Measurements from ENCODE around the gene KNDC1.
"Not testable (repeated sequence)": the region's sequence is repeated elsewhere in the genome, so short reads cannot be mapped to it uniquely, and the experiment has no call there.

KNDC1 gene

DNA sequence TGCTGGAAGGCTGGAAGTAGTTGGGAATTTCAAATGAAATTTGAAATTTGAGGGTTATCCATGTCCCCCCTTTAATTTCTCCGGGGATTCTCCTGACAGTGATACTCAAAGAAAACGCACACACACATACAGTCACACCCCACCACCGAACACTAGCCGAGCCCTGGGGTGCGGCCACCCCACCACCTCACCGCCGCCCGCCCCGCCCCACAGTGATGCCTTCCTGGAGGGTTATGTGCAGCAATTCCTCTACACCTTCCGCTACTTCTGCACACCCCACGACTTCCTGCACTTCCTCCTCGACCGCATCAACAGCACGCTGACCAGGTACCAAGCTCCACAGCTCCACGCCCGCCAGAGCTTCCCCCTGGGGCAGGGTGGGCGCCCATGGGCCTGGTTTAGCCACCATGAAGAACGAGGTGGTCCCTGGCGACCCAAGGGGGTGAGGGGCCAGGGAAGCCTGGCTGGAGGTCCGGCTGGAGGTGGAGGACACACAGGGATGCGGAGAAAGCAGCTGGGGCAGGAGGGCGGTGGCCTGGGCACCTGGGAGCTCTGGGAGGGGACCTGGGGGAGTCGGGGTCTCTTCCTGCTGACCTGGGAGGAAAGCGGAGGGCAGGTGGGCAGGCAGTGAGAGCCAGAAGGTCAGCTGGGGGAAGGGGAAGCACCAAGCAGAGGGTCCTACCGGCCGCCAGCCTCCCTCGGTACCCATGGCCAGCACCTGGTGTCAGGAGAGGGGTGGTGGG is 50.5 kb downstream of the KNDC1 start:
- no peak for DNase-seq

DNA sequence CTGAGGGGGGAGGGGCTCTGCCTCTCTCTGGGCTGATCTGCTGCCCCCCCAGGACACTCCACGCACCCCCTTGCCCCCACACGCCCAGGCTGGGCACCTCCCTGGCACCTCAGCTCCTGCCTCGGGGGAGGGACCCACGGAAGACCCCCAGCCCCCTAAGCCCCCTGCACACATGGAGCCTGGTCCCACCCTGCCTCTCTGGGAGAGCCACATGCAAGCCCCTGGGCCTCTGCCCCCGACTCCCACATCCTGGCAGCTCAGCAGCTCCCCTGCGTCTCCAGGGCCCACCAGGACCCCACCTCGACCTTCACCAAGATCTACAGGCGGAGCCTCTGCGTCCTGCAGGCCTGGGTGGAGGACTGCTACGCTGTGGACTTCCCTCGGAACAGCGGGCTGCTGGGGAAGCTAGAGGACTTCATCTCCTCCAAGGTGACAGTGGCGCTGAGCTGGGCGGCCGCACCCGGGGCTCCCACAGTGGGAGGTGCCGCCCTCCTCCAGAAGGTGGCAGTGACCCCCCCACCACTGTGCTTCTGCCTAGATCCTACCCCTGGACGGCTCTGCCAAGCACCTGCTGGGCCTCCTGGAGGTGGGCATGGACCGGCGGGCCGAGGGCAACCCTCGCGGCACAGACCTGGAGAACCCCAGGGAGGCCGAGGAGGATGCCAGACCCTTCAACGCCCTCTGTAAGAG is 51.3 kb downstream of the KNDC1 start:
- DNase-seq, result no peak

DNA sequence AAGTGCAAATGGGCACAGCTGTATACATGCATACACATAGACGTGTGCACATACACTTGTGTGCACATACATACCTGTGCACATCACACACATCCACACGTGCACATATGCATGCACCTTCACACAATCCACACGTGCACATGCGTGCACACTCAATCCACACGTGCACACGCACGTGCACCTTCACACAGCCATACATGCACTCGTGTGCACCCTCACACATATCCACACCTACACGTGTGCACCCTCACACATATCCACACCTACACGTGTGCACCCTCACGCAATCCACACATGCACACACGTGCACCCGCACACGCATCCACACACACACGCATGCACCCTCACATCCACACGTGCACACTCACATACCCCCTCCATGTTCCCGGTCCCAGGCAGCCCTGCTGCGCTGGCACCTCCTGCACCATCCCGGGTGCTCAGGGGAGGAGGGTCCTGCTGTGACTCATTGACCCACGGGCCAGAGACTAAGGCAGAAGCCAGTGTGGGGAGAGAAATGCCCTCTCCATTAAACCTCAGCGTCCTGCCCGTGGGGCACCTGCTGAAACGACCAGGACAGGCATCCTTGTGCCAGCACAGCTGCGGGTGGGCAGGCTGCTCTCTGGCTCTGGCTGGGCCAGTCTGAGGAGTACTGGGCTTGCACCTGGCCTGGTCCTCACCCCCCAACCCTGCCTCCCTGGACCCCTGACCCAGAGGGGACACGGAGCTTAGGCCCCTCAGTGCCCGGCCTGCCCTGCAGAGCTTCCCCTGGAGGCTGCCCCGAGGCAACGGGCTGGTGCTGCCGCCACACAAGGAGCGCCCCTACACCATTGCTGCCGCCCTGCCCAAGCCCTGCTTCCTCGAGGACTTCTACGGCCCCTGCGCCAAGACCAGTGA is 52.2 kb downstream of the KNDC1 start:
- no peak for DNase-seq

DNA sequence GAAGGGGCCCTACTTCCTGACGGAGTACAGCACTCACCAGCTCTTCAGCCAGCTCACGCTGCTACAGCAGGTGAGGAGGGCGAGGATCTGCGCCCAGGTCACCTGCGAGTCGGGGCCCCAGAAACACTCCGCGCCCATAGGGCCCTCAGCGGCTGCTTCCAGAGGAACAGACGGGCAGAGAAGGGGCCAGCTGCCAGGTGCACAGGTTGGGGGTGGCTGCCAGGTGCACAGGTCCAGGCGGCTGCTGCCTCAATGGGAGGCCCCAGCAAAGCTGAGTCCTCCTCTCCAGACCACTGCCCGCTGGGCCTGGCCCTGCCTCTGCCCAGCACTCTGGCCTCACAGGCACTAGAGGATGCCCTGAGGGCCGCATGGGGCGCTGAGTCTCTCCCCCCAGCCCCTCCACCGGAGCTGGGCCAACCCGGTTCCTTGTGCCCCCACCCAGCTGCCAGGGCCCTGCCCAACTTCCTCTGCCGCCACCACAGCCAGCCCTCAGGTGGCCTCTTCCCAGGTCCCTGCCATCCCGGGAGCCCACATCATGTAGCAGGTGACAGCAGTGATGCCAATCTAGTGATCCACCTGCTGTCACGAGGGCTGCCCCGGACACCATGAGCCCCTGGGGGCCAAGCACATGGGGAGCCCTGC is 53.0 kb downstream of the KNDC1 start:
- DNase-seq, result no peak

DNA sequence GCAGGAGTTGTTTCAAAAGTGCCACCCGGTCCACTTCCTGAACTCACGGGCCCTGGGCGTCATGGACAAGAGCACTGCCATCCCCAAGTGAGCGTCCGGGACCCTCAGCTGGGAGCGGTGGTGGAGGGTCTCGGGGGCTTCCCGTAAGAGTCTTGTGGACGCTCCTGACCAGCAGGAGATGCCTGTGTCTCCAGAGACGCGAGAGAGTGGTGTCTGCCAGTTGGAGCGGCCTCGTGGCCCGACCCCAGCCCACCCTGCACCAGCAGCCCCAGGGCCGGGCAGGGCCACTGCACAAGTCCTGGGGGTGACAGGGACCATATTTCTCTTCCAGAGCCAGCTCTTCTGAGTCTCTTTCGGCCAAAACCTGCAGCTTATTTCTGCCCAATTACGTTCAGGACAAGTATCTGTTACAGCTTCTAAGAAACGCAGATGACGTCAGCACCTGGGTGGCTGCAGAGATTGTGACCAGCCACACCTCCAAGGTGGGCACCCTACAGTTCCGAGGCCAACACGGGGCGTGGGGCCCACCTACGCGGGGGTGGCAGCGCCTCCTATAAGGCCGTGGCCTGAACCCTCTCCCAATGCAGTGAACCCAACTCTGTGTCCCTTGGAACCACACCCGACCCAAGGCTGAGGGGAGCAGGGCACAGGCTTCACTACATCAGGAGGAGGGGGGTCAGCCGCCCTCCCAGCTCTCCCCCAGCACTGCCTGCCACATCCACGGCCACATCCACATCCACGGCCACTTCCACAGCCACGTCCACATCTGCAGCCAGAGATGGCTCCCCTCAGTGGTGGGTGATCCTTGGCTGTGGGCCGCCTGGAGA is 53.8 kb downstream of the KNDC1 start:
- no peak for DNase-seq

DNA sequence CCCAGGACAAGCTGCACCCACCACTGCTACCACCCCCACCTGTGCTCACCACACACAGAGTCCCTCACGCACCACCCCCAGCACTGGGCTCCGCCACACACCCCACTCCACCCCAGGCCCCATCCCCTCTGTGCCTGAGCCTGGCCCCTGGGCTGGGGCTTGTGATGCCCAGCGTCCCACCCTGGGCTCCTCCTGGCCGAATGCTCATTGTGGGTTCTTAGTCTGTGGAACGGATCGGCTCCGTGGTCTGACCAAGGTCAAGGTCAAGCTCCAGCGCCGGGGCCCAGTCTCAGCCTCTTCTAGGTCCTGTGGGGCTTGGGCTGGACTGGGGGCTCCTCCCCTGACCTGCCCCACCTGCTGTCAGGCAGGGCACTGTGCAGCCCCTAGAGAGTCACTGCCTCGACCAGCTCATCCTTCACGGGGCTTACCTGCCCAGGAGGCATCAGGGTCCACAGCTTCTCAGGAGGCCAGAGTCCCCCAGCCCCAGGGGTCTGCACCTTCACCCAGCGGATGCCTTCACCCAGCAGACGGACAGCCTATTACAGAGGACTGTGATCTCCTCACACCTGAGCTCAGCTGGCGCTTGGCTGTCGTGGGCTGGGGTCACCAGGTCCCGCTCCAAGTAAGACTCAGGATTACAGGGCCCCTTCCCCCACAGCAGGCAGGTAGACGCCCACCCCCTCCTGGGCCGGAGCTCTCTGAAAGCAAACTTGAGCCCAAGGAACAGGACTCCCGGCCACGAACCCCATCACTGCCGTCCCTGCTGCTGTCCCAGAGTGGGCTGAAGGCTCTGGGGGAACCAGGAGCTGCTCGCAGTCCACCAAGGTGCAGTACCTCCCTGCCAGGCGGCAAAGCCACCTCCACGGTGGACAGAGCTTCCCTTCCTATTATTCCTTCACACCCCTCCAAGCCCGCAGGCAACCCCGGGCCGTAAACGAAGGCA is 54.7 kb downstream of the KNDC1 start:
- DNase-seq, result no peak

DNA sequence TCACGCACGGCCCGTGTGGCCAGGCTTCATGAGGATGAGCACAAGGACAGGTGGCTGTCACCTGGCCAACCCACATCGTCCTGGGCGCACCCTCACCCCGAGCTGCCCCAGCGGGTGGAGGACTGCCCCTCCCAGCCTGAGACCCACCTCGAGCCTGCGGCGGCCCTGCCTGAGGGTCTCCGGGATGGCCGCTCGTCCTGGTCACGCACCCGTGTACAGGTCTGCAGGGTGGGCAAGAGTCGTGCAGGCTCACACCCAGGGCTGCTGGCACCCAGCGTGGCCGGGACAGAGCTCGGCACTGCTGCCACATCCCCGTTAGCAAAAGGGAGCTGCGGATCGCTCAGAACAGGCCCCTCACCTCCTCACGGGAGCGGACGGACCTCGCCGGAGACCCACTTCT is 55.6 kb downstream of the KNDC1 start:
- no peak for DNase-seq

DNA sequence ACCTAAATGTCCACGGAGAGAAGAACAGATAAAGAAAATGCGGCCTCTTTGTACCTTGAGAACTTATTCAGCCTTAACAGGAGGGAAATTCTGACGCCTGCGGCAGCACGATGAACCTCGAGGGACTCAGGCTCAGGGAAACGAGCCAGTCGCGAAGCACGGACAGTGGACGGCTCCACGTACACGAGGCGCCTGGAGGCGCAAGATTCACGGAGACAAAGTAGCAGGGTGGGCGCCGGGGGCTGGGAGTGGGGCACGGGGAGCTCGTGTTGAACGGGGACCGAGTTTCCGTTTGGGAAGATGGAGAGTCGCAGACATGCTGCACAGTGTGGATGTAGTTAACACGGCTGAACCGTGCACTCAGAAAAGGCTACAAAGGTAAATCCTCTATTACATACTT is 56.8 kb downstream of the KNDC1 start:
- DNase-seq, result no peak

DNA sequence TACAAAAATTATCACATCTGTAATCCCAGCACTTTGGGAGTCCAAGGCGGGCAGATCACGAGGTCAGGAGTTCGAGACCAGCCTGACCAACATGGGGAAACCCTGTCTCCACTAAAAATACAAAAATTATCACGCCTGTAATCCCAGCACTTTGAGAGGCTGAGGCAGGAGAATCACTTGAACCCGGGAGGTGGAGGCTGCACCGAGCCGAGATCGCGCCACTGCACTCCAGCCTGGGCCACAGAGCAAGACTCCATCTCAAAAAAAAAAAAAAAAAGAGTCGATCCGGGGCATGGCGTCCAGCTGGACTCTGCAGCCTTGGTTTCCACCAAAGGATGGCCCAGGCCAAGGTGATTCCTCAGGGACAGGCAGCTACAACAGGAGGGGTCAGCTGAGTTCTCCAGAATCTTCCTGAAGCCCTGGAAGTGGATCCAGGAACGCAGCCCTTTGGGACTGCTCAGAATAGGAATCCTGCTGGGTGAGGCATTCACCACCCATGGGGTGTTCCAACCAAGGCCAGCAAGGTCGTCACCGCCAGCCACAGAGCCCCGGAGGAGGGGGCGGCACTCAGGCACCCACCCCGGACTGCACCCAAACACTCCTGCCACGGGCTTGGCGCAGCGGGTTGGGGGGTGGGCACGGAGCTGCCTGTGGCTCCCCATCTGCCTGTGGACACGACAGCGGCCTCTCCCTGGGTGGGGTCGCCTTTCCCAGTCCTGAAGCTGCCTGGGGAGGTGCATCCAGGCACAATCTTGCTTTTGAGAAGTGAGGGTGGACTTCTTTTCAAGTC is 58.0 kb downstream of the KNDC1 start:
- no peak for DNase-seq

DNA sequence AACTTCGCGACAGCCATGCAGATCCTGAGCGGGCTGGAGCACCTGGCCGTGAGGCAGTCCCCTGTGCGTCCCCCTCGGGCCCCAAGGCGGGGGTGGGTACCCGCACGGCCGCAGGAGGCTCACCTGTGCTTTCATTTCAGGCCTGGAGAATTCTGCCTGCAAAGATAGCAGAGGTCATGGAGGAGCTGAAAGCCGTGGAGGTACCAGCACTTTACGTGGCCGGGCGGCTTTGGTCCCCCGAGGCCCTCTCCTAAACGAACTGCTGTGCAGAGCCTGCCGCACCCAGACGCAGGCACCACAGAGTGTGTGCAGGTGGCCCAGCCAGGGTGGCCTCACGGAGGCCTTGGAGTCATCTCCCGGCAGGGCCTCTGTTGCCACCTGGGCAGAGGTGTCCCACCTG is 58.9 kb downstream of the KNDC1 start:
- DNase-seq, result no peak

DNA sequence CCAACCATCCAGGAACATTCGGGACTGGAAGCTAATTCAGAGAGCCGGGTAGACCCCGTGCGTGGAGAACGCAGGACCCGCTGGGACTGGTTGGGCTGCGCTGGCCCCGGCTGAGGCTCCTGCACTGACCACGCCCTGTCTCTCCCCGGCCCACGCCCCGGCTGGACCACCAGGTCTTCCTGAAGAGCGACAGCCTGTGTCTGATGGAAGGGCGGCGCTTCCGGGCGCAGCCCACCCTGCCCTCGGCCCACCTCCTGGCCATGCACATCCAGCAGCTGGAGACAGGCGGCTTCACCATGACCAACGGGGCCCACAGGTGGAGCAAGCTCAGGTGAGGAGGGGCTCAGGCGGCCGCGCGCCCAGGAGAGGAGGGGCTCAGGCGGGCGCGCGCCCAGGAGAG is 59.8 kb downstream of the KNDC1 start:
- peak; percentile 74 for DNase-seq

DNA sequence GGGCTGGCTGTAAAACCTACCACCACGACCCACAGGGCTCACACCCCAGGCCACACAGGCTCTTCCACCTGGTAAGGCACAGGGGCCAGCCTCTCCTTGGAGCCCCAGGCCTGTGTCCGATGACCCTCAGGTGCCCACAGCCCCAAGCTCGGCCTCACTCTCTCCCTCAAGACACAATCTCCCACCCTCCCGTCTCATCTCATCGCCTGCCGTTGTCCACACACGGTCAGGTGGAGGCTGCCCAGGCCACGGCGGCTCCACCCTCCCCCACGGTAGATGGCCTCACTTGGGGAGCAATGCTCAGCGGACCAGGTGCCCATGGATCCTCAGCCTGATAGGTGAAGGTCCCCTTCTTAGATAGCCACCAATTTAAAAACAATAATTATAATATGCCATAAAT is 61.3 kb downstream of the KNDC1 start:
- no peak for DNase-seq

DNA sequence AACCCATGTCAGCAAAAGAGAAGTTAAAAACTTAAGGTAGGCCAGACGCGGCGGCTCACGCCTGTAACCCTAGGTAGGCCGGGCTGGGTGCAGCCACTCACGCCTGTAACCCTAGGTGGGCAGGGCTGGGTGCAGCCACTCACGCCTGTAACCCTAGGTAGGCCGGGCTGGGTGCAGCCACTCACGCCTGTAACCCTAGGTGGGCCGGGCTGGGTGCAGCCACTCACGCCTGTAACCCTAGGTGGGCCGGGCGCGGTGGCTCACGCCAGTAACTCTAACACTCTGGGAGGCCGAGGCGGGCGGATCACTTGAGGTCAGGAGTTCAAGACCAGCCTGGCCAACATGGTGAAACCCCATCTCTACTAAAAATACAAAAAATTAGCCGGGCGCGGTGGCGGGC is 61.7 kb downstream of the KNDC1 start:
- not testable (repeated sequence) for DNase-seq

DNA sequence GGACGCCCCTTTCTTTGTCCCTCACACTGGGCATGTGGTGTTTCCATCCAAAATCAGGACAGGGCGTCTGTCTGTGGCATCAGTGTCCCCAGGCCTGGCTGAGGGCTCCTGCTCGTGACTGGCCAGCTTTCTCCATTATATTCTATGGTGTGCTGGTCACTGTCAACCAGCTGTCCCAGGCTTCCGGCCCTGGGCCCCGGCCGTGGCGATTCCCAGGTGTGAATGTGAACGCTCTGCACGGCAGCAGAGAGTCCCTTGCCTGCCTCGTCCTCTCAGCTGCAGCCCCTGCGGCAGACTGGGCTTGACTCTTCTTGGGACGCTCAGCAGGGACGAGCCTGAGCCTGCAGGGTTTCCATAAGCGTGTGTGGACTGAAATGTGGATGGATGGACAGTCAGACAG is 64.1 kb downstream of the KNDC1 start:
- DNase-seq, result no peak

DNA sequence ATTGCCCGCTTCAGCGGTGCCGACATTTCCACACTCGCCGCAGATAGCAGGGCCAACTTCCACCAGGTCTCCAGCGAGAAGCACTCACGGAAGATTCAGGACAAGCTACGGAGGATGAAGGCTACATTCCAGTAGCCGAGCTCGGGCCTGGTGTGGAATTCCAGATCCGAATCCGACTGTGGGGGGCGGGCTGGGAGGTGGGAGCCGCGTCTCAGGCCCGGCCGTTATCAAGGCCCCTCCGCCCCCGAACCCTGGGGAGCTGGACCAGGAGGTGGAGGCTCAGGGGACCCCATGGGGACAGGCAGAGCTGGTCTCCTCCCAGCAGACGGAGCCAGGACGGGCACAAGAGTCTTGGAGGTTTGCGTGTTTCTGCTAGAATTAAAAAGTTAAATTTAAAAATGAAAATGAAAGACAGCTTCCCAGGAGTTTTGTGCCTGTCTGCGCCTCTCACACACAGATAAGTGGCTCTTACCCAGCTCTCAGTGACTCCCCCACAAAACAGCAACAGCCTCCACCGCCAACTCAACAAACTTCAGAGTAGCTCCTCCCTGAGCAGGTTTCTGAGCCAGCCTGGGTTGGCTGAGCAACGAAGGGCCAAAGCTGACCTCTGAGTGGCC is 64.8 kb downstream of the KNDC1 start:
- no peak for DNase-seq

DNA sequence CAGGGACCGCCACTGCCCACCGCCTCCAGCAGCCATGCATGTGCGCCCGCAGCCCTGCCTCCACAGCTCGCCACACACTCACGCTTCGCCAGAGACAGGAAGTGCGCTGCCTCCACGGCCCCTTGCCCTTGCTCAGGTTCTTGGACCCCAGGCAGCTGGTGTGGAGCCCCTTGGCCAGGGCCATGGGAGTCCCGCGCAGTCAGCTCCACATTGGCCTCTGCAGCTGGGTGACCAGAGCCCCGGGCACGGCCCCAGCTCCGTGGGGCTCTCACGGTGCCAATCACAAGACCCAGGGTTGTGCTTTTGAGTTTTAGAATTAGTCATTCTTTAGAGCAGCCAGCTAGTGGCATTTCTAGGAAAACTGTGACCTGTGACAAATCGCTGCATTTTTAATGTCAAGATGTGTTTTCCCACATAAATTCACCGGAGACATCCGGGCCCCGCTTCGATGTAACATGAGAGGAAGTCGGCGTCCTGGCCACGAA is 65.7 kb downstream of the KNDC1 start:
- DNase-seq, result no peak

DNA sequence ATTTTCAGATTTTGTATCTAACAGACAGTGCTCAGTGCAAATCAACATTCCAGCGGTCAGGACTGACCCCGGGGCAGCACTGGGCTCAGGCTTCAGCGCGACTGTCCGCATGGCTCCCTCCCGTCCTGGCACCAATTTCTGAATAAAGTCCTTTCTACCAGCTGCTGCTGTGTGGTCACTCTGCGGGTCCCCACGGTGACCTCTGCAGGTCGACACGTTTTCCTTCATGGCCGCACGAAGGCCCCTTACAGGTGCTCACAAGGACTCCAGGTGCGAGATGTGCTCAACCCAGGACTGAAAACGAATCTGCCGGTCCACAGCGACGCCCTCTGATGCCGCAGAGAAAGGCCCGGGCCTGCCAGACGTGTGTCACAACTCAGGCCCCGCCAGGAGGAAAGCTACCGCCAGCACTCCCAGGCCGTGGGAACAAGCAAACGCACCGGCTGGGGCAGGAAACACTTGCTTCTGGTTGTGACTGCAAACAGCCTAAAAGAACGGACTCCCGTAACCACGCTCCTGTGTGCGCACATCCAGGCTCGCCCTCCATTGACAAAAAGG is 66.3 kb downstream of the KNDC1 start:
- no peak for DNase-seq

DNA sequence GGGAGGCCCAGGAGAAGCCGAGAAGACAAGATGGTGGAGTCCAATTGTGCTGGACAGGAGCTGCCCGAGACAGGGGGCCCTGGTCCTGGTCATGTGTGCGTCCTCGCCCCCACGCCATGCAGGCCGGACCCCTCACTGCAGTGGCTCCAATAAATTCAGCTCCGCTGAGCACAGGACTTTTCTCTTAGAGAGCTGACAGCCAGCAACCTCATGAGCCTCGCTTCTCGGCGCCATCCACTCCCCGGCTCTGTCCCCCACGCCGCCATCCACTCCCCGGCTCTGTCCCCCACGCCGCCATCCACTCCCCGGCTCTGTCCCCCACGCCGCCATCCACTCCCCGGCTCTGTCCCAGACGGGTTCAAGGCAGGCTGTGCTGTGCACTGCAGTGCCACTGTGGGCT is 67.2 kb downstream of the KNDC1 start:
- DNase-seq, result no peak
